Small intestine (tissue), 7 donors: ENCODE measurements around the gene RBM10. TPM values are rescaled to one million over a fixed set of nuclear protein-coding genes. Genes with fewer than 3 reads are reported as not detected.

Source experiments
- DNase-seq, 2 donors: peaks; one replicate each; pipeline versions ENCODE4 v3.0.0 to v3.0.0-alpha.2; 2013
- FAIRE-seq: peaks from 2 replicates; lab custom pipeline; 2012; peaks lifted over from hg19 to GRCh38; lab: Jason Lieb, UNC
- H3K27ac ChIP-seq, 3 donors: one replicate each; pipeline ENCODE4 v1.5.1; 2013; ENCODE audit warnings: low read length in 2 of 3, mild to moderate bottlenecking in 2 of 3, control low read depth in 1 of 3, inconsistent platforms in 1 of 3, low read depth in 1 of 3, moderate library complexity in 1 of 3
- H3K27me3 ChIP-seq, 3 donors: one replicate each; pipeline ENCODE4 v1.6.1; 2013; ENCODE audit warnings: low read length in 3 of 3, inconsistent platforms in 1 of 3; ENCODE audit not compliant: control insufficient read depth in 3 of 3, insufficient read depth in 3 of 3
- H3K36me3 ChIP-seq, 3 donors: one replicate each; pipeline ENCODE4 v1.6.1; 2013; ENCODE audit warnings: low read length in 3 of 3, inconsistent platforms in 1 of 3, low read depth in 1 of 3, mild to moderate bottlenecking in 1 of 3, moderate library complexity in 1 of 3; ENCODE audit not compliant: control insufficient read depth in 3 of 3, insufficient read depth in 2 of 3
- H3K4me1 ChIP-seq, 3 donors: one replicate each; pipeline ENCODE4 v1.6.1; 2013; ENCODE audit warnings: low read length in 2 of 3, inconsistent platforms in 1 of 3, low read depth in 1 of 3, mild to moderate bottlenecking in 1 of 3, moderate library complexity in 1 of 3; ENCODE audit not compliant: control insufficient read depth in 3 of 3, insufficient read depth in 2 of 3
- H3K4me3 ChIP-seq, 3 donors: one replicate each; pipeline ENCODE4 v1.5.1; 2013; ENCODE audit warnings: low read length in 3 of 3, control low read depth in 1 of 3, inconsistent platforms in 1 of 3, low read depth in 1 of 3, mild to moderate bottlenecking in 1 of 3, moderate library complexity in 1 of 3
- H3K9me3 ChIP-seq, 2 donors: one replicate each; pipeline ENCODE4 v1.6.1; 2013; ENCODE audit warnings: low read depth in 1 of 2, low read length in 1 of 2; ENCODE audit not compliant: control insufficient read depth in 2 of 2, insufficient read depth in 1 of 2
- WGBS, 3 donors: extraction: QIAGEN DNeasy Blood & Tissue Kit; methylation state at CpG; one replicate each; pipeline ENCODE4 v1.1.7; 2013; 5-methylcytosine and 5-hydroxymethylcytosine counted together
- polyA plus RNA-seq, 4 donors: library from polyadenylated mRNA; stranded (reverse) in 3 of 4; unstranded in 1 of 4; fragments of 200-250 nt in 3 of 4; fragments of 120-200 nt in 1 of 4; gene quantifications; one replicate each; pipeline versions ENCODE4 v1.2.1 to v1.2.3, GENCODE V29; 2013
- donor health status: healthy with polysubstance abuse.
- donor health status: control.
- donor health status: control.
- donor health status: Bipolar disorder and iron deficiency.
- donor health status: healthy.

The RBM10 gene
- polyA plus RNA-seq, 4 donors: 27.8 to 41.2 (median 35.7) TPM

DNA sequence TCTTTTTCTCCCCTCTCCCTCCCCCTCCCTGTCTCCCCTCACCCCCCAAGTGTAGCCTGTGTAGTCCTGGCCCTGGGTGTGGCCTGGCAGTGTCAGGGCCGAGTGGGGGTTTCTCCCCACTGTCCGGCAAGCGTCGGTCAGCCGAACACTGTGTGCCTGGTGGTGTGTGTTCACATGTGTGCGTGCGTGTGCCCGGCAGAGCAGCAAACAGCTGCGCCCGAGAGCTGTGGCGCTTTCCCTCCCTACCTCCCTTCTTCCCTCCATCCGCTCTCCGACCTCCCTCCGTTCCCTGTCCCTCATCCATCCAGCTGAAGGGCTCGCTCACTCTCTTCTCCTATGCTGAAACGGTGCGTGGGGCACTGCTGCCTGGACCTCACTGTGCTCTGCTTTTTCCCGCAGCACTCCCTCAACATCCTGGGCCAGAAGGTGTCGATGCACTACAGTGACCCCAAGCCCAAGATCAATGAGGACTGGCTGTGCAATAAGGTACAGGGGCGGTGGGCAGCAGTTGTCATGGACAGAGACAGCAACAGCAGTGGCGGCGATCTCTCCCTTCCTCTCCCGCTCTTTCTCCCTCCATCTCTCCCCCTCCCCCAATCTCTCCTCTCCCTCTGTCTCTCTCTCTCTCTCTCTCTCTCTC is 31.2 kb downstream of the RBM10 start:
- no peak overlapping the region for H3K4me3 ChIP-seq
- DNase-seq (no peak), FAIRE-seq (no peak)
- H3K4me1 ChIP-seq: no peaks in the 10 kb centered on the region
- 88 to 94% (median 93%) methylated on average over 13 to 23 of the region's 23 CpGs for WGBS, 3 donors
- no peak overlapping the region for H3K27ac ChIP-seq
- H3K36me3 ChIP-seq: peaks cover 3 to 93% (median 6%) of the 10 kb centered on the region in 3 donors
- H3K27me3 ChIP-seq: no peaks in the 10 kb centered on the region
- H3K9me3 ChIP-seq: no peaks in the 10 kb centered on the region

DNA sequence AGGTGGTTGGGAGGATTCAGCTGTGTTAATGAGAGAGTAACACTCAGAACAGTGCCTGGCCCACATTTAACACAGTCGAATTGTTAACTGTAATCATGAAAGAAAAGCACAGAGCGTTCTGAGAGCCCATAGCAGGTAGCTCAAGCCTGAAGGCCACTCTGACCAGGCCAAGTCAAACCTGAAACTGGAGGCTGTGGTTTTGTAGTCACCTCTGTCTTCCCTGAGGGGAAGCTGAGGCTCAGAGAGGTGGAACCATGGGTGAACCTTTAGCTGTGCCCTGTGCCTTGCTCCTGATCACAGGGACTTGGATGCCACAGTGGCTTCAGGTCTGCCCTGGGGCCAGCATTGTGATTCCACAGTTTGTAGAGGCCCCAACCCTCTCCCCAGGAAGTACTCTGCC is 32.1 kb downstream of the RBM10 start:
- 45 to 95% (median 56%) methylated on average over 2 of the region's 2 CpGs for WGBS, 3 donors
- Histone ChIP-seq H3K27ac (no peak overlapping the region), H3K27me3 (no peaks in the 10 kb centered on the region), H3K36me3 (peaks cover 3 to 95% (median 12%) of the 10 kb centered on the region in 3 donors), H3K4me1 (no peaks in the 10 kb centered on the region), H3K4me3 (no peak overlapping the region), H3K9me3 (no peaks in the 10 kb centered on the region)
- FAIRE-seq (no peak), DNase-seq (no peak)

- Histone ChIP-seq H3K27me3 (no peaks in the 10 kb centered on the region), H3K4me3 (no peak overlapping the region), H3K9me3 (no peaks in the 10 kb centered on the region), H3K27ac (no peak overlapping the region), H3K36me3 (peaks cover 6 to 87% (median 13%) of the 10 kb centered on the region in 3 donors), H3K4me1 (no peaks in the 10 kb centered on the region)
- 87 to 98% (median 91%) methylated on average over 5 of the region's 5 CpGs for whole genome bisulfite sequencing, 3 donors
- DNase-seq (no peak), FAIRE-seq (no peak)
These were observed 33.3 kb downstream of the RBM10 start for GRCh38 chrX:47178337-47178736.

DNA sequence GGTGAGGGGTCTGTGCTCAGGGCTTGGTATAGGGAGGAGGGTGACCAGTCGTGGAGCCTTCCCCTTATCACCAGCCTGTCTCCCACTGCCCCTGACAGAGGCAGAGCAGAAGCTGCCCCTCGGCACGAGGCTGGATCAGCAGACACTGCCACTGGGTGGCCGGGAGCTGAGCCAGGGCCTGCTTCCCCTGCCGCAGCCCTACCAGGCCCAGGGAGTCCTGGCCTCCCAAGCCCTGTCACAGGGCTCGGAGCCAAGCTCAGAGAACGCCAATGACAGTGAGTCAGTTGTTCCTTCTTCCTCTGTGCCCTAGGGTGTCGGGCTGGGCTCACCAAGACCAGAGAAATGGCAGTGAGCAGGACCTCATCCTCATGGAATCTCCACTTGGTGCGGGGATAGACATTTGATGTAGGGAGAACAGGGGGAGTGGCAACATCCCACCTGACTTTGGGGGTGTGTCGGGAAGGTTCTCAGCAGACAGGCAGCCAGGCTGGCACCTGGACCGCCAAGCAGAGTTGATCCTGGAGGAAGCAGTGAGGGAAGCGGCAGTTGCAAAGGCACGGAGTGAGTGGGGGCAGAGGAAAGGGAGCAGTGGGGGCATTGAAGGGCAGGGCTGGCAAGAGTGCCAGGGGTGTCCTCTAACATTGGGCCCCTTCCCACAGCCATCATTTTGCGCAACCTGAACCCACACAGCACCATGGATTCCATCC is 34.4 kb downstream of the RBM10 start:
- WGBS, 3 donors: 75 to 85% (median 84%) methylated on average over 7 to 14 of the region's 14 CpGs
- Histone ChIP-seq H3K27ac (no peak overlapping the region), H3K36me3 (peaks cover 6 to 83% (median 13%) of the 10 kb centered on the region in 3 donors), H3K4me3 (no peak overlapping the region), H3K27me3 (no peaks in the 10 kb centered on the region), H3K4me1 (no peaks in the 10 kb centered on the region), H3K9me3 (no peaks in the 10 kb centered on the region)
- no peak for DNase-seq
- FAIRE-seq: no peak

- Histone ChIP-seq H3K36me3 (peaks cover 6 to 83% (median 13%) of the 10 kb centered on the region in 3 donors), H3K27me3 (no peaks in the 10 kb centered on the region), H3K4me3 (no peak overlapping the region), H3K4me1 (no peaks in the 10 kb centered on the region), H3K9me3 (no peaks in the 10 kb centered on the region), H3K27ac (no peak overlapping the region)
- 92 to 95% (median 93%) methylated on average over 15 to 18 of the region's 18 CpGs for WGBS, 3 donors
- DNase-seq (no peak), FAIRE-seq (no peak)
These were observed 34.9 kb downstream of the RBM10 start for GRCh38 chrX:47179928-47180255.

- H3K4me1 ChIP-seq: no peaks in the 10 kb centered on the region
- H3K9me3 ChIP-seq: no peaks in the 10 kb centered on the region
- no peak overlapping the region for H3K4me3 ChIP-seq
- 88 to 94% (median 93%) methylated on average over 8 of the region's 8 CpGs for WGBS, 3 donors
- H3K27me3 ChIP-seq: no peaks in the 10 kb centered on the region
- DNase-seq (no peak), FAIRE-seq (no peak)
- H3K36me3 ChIP-seq: peaks cover 3 to 83% (median 13%) of the 10 kb centered on the region in 3 donors
- no peak overlapping the region for H3K27ac ChIP-seq
These were observed 35.3 kb downstream of the RBM10 start for GRCh38 chrX:47180346-47180745.

- 88 to 97% (median 96%) methylated on average over 9 to 10 of the region's 10 CpGs for WGBS, 3 donors
- Histone ChIP-seq H3K36me3 (peaks cover 9 to 81% (median 13%) of the 10 kb centered on the region in 3 donors), H3K27ac (no peak overlapping the region), H3K9me3 (no peaks in the 10 kb centered on the region), H3K4me1 (no peaks in the 10 kb centered on the region), H3K27me3 (no peaks in the 10 kb centered on the region), H3K4me3 (no peak overlapping the region)
- no peak for FAIRE-seq
- DNase-seq: no peak
These were observed 36.3 kb downstream of the RBM10 start for GRCh38 chrX:47181301-47181700.

DNA sequence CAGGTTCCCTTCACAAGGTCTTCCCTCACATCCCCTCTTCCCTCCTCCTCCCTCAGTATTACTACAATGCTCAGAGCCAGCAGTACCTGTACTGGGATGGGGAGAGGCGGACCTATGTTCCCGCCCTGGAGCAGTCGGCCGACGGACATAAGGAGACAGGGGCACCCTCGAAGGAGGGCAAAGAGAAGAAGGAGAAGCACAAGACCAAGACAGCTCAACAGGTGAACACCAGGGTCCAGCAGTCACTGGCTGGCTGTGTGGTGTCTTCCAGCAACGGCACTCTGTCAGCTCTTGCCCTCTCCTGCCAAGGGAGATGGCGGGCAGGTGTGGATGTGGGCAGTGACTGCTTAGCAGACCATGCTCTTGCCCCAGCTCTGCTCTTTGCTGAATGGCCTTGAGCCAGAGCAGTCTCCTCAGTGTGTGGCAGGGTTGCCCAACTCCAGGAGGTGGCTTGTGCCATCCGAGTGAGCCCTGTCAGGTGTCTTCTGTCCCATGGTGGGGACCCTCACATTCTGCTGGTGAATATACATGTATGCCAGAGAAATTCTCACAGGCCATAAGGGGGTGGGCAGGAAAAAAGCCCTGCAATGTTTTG is 37.2 kb downstream of the RBM10 start:
- no peaks in the 10 kb centered on the region for H3K4me1 ChIP-seq
- H3K27ac ChIP-seq: no peak overlapping the region
- H3K27me3 ChIP-seq: no peaks in the 10 kb centered on the region
- peaks cover 10 to 84% (median 11%) of the 10 kb centered on the region in 3 donors for H3K36me3 ChIP-seq
- H3K9me3 ChIP-seq: no peaks in the 10 kb centered on the region
- DNase-seq: no peak
- WGBS, 3 donors: 86 to 96% (median 92%) methylated on average over 8 to 9 of the region's 9 CpGs
- no peak for FAIRE-seq
- H3K4me3 ChIP-seq: no peak overlapping the region
